ENCODE results near the gene UNC93B1.

Gene UNC93B1

DNA sequence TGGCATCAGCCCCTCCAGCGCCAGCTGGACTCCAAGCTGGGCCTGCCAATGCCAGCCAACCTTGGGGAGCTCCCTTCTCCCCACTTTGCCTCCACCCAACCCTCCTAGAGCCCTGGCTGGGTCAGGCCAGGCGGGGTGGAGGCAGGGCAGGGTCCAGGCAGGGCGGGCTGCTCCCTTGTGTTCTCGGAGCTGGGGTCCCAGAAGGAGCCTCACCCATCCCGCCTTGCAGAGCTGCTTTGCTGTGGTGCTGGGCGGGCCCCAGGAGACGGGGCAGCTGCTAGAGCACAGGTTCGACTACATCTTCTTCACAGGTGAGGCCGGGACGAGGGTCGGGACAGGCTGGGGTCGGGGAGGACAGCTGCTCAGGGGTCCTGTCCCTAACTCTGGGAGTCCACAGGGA lies 15.6 kb upstream of the UNC93B1 start:
- no peak for TF ChIP-seq SPI1 (IDR thresholded peaks at IDR 0.05; ENCODE audit: borderline replicate concordance, low read depth)
- TF ChIP-seq POLR2AphosphoS5 (IDR thresholded peaks at IDR 0.05; ENCODE audit: low read depth), result no peak
- TF ChIP-seq, protein P1, sequence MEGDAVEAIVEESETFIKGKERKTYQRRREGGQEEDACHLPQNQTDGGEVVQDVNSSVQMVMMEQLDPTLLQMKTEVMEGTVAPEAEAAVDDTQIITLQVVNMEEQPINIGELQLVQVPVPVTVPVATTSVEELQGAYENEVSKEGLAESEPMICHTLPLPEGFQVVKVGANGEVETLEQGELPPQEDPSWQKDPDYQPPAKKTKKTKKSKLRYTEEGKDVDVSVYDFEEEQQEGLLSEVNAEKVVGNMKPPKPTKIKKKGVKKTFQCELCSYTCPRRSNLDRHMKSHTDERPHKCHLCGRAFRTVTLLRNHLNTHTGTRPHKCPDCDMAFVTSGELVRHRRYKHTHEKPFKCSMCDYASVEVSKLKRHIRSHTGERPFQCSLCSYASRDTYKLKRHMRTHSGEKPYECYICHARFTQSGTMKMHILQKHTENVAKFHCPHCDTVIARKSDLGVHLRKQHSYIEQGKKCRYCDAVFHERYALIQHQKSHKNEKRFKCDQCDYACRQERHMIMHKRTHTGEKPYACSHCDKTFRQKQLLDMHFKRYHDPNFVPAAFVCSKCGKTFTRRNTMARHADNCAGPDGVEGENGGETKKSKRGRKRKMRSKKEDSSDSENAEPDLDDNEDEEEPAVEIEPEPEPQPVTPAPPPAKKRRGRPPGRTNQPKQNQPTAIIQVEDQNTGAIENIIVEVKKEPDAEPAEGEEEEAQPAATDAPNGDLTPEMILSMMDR (IDR thresholded peaks at IDR 0.05; ENCODE audit: insufficient read depth, low read length), result no peak
- no peak for TF ChIP-seq GABPA (IDR thresholded peaks at IDR 0.05; ENCODE audit: low read depth)
- TF ChIP-seq, protein P2, sequence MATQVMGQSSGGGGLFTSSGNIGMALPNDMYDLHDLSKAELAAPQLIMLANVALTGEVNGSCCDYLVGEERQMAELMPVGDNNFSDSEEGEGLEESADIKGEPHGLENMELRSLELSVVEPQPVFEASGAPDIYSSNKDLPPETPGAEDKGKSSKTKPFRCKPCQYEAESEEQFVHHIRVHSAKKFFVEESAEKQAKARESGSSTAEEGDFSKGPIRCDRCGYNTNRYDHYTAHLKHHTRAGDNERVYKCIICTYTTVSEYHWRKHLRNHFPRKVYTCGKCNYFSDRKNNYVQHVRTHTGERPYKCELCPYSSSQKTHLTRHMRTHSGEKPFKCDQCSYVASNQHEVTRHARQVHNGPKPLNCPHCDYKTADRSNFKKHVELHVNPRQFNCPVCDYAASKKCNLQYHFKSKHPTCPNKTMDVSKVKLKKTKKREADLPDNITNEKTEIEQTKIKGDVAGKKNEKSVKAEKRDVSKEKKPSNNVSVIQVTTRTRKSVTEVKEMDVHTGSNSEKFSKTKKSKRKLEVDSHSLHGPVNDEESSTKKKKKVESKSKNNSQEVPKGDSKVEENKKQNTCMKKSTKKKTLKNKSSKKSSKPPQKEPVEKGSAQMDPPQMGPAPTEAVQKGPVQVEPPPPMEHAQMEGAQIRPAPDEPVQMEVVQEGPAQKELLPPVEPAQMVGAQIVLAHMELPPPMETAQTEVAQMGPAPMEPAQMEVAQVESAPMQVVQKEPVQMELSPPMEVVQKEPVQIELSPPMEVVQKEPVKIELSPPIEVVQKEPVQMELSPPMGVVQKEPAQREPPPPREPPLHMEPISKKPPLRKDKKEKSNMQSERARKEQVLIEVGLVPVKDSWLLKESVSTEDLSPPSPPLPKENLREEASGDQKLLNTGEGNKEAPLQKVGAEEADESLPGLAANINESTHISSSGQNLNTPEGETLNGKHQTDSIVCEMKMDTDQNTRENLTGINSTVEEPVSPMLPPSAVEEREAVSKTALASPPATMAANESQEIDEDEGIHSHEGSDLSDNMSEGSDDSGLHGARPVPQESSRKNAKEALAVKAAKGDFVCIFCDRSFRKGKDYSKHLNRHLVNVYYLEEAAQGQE (IDR thresholded peaks at IDR 0.05; ENCODE audit: insufficient replicate concordance, low read depth), result no peak
- no peak overlapping the region for H3K4me3 ChIP-seq (replicated peaks; ENCODE audit: insufficient read depth, low read length)
- no peak for DNase-seq (ENCODE audit: low read depth in 1 of 2, low spot score in 1 of 2)
- no peak overlapping the region for H3K27ac ChIP-seq (replicated peaks)
- H3K27me3 ChIP-seq (ENCODE audit: insufficient read depth, poor library complexity, severe bottlenecking), result no peaks in the 10 kb centered on the region

DNA sequence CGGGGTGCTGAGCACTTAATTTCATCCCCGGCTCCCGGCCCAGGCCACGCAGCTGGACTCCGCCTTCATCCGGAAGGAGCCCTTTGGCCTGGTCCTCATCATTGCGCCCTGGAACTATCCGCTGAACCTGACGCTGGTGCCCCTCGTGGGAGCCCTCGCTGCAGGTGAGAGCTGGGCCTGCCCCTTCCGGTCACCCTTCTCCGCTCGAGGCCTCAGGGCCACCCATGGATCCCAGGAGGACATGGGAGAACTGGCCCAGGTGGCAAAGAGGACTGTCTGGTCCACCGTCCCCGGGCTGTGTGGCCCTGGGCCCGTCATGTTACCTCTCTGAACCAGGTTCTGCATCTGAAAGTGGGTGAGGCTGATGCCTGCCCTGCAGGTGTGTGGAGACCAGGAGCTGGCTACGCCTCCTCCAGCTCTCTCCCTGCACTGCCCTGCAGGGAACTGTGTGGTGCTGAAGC lies 14.9 kb upstream of the UNC93B1 start:
- Histone ChIP-seq H3K27me3 (ENCODE audit: insufficient read depth, poor library complexity, severe bottlenecking) (no peaks in the 10 kb centered on the region), H3K27ac (replicated peaks) (no peak overlapping the region), H3K4me3 (replicated peaks; ENCODE audit: insufficient read depth, low read length) (no peak overlapping the region)
- DNase-seq (ENCODE audit: low read depth in 1 of 2, low spot score in 1 of 2), result no peak
- TF ChIP-seq, protein P1 (IDR thresholded peaks at IDR 0.05; ENCODE audit: insufficient read depth, low read length), result no peak
- no peak for TF ChIP-seq POLR2AphosphoS5 (IDR thresholded peaks at IDR 0.05; ENCODE audit: low read depth)
- TF ChIP-seq, protein P2 (IDR thresholded peaks at IDR 0.05; ENCODE audit: insufficient replicate concordance, low read depth), result no peak

DNA sequence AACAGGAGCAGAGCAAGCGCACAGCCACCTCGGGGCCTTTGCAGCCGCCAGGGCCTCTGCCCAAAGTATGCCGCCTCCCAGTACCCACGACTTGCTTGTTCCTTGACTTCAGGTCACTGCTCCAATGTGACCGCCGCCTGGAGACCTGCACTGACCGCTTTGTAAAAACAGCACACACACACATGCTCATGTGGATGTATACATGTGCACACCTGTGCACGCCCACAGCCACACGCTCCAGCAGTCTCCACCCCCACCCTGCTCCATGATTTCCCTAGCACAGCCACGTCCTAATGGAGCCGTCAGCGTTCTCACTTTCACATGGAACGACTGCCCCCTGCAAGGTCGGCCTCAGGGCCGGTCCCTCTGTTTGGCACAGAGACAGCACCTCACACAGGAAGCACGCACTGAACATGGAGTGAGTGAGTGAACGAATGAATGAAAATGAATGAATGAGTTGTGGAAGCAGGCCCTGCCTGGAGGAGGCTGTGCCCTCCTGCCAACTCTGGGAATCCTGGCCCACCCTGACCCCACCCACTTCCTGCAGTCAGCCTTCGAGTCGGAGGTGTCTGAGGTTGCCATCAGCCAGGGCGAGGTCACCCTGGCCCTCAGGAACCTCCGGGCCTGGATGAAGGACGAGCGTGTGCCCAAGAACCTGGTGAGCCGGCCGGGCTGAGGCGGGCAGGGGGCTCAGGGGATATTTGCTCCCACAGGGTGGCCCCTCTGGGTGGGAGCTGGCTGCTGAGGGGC lies 14.3 kb upstream of the UNC93B1 start:
- Histone ChIP-seq H3K27ac (replicated peaks) (no peak overlapping the region), H3K4me3 (replicated peaks; ENCODE audit: insufficient read depth, low read length) (no peak overlapping the region), H3K27me3 (ENCODE audit: insufficient read depth, poor library complexity, severe bottlenecking) (no peaks in the 10 kb centered on the region)
- TF ChIP-seq POLR2AphosphoS5 (IDR thresholded peaks at IDR 0.05; ENCODE audit: low read depth) (no peak), GABPA (IDR thresholded peaks at IDR 0.05; ENCODE audit: low read depth) (no peak), SPI1 (IDR thresholded peaks at IDR 0.05; ENCODE audit: borderline replicate concordance, low read depth) (no peak)
- TF ChIP-seq, protein P1 (IDR thresholded peaks at IDR 0.05; ENCODE audit: insufficient read depth, low read length), result no peak
- TF ChIP-seq, protein P2 (IDR thresholded peaks at IDR 0.05; ENCODE audit: insufficient replicate concordance, low read depth), result no peak
- DNase-seq (ENCODE audit: low read depth in 1 of 2, low spot score in 1 of 2), result no peak

Measured in HL-60 (cell line).